Skeletal muscle cell (primary cell): ENCODE data around the gene AKNAD1.
"Not testable (repeated sequence)": the region's sequence is repeated elsewhere in the genome, so short reads cannot be mapped to it uniquely, and the experiment has no call there.

ENCODE experiments used
- DNase-seq: peaks from one replicate; pipeline ENCODE4 v3.0.0-alpha.2; 2010; ENCODE audit warnings: low read depth
- H3K4me3 ChIP-seq: 2 replicates; pipeline ENCODE4 v1.5.1; 2011; ENCODE audit warnings: low read depth, mild to moderate bottlenecking, control low read depth, low read length, moderate library complexity

AKNAD1 gene, protein sequence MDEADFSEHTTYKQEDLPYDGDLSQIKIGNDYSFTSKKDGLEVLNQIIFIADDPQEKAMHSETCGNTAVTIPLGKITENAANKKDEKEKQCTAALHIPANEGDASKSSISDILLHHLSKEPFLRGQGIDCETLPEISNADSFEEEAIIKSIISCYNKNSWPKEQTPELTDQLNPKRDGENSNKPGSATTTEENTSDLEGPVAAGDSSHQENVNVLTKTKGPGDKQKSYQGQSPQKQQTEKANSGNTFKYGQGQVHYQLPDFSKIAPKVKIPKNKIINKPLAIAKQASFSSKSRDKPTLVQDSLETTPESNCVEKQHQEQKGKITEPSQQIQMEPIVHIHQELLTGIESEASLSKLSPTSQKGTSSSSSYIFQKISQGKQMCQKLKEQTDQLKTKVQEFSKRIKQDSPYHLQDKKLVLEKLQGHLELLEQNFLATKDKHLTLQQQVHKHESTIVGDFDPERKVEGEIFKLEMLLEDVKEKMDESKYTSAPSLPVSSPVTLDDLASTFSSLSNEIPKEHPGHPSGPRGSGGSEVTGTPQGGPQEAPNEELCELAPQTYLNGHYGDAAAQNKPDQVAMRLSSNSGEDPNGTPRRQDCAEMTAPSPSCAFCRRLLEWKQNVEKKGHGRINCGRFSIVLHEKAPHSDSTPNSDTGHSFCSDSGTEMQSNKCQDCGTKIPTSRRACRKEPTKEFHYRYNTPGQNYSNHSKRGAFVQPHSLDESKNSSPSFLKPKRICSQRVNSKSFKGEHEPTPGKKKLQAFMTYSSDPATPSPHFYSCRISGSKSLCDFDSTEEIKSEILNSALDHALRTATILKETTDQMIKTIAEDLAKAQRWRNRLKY

DNA sequence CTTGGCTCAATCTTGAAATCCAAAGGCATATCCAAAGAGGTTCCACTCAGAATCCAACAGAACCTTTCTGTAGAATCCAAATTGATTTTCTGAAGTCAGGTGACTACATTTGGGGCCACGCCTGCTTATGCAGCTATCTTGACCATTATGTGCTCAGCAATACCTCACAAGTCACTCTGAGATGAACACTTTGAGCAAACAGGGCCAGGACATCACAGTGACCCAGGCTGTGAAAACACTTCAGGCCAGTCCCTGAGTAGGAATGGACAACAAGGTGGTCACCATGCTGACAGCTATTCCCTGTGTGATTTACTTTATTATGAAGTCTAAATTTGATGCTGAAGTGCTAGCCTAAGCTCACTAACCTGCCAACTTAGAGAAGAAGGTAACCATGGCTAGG is at the start of gene AKNAD1:
TSS of gene AKNAD1 (minus strand) at position 101 of the 400 bp plus-strand sequence. CDS start 4,430 bp downstream, outside the sequence.
- DNase-seq, result no peak
- no peak within 1 kb of the TSS for H3K4me3 ChIP-seq

DNA sequence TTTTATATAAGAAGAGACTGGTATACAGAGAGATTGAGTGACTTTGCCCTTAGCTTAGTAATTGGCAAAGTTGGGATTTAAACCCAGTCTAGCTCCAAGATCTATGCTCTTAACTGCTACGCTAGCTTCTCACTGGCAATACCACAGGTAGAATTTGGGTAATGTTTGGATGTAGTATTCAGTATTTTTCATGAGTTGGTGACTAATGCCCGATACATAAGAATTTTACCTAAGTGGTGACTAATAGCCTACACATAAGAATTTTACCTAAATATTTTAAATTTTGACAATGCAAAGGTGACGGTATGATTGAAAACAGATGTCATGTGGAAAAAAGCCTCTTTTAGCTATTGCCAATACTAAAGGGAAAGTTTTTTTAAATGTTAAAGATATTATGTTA is 44.2 kb upstream of the AKNAD1 start:
- DNase-seq, result no peak
- no peak overlapping the region for H3K4me3 ChIP-seq

DNA sequence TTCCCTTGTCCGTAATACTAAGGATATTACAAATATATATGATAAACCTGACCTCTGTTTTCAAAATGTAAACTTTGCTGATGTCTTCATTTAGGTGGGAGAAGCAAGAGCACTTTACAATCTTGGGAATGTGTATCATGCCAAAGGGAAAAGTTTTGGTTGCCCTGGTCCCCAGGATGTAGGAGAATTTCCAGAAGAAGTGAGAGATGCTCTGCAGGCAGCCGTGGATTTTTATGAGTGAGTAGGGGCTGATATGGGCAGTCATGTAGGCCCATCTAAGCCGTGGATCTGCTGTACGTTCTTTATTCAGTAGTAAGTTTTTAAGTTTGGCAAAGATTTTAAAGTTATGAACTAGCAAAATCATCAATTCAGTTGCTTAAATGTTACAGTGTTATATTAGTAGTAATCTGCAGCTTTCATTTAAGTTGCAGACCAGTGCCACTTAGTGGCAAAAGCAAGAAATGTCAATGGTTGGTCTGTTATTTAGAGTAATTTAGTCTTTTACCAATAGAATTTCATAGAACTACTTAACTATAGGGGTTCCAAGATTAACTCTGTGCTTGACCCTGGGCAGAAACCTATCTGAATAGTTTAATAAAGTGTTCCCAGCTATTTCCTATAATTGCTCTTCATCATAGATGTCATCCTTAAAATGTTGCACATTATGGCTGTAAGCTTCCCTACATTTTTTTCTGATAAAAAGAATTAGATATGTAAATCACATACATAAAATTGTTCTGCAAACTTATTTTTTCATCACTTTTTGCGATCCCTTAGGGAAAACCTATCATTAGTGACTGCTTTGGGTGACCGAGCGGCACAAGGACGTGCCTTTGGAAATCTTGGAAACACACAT is 41.2 kb upstream of the AKNAD1 start:
- DNase-seq, result no peak
- no peak overlapping the region for H3K4me3 ChIP-seq

DNA sequence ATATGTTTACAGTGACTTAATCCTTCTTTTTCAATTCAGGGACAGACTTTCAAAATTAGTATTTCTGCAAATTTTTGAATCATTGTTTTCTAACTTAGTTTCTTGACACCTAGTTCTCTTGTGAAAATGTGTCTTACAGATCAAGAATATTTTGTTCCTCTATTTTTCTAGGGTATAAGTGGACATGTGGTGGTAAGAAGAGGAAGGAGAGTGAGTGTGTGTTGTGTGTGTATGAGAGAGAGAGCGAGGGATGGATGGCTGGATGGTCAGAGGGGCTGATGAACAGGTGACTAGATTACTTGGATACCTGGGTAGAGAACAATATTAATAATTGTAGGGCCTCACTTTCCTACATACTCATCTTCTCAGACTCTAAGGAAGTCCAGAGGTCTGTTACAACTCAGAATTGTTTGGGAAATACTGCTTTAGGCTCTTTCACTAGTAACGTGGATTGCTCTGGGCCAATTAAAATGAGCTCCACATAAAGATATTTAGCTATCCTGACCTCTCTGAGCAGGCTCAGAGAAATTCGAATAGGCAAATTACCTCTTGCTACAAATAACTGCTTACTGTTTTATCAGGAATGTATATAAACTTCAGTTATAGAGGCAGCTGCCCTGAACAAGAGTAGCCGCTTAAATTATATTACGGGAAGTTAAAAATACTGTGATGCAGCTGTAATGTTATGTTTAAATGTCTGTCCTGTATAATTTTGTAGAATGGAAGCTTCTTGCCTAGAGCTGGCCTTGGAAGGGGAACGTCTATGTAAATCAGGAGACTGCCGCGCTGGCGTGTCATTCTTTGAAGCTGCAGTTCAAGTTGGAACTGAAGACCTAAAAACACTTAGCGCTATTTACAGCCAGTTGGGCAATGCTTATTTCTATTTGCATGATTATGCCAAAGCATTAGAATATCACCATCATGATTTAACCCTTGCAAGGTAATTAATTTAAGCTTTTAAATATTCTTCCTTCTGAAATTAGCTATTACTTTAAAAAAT is 39.6 kb upstream of the AKNAD1 start:
- no peak for DNase-seq
- no peak overlapping the region for H3K4me3 ChIP-seq

DNA sequence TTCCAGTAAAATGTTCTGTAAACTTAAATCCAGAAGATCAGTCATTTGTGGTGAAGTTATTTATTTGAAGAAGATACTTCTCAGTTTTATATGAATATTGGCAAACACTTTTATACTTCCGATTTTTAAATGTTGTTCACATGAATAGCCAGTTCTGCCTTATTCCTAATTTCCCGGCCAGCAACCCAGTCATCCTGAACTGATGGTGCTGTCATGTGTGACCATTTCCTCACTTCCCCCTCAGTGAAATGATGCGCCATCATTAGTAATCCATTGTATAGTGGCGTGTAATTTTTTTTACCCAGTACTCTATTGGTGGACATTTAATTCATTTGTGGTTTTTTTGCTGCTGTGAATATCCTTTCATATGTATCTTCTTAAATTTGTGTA is 36.2 kb upstream of the AKNAD1 start:
- no peak overlapping the region for H3K4me3 ChIP-seq
- no peak for DNase-seq

DNA sequence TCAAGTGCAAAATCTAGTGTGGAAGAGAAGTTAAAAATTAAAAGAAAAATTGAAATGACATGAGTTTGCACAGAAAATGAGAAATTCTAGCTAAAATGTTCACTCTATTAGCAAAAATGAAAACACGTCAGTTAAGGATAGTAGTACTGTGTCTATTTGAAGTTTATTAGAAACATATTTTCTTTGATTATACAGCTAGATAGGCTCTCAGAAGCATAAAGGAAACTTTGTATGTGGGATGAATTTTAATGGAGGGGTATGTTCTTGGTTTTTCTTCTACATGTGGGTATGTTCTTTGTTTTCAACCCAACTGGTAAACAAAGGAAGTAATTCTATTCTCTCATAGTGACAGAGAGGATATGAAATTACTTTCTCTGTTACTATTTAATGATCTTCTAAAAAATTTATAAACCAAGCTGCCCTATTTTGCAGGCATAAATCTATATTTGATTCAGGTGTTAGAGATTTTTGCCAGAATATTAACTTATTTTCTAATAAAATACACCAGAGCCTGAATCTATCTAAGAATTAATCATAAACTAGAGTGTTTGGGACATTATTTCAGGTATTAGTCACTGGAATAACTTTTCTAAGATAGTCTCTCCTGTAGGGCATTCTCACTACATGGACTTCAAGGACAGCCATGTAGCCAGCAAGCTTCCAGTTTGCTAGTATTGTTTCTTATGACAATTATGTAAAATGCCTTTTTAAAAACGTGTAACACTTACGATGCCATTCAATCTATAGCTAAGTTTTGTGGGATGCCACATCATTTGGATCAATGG is 35.7 kb upstream of the AKNAD1 start:
- DNase-seq, result no peak
- no peak overlapping the region for H3K4me3 ChIP-seq

DNA sequence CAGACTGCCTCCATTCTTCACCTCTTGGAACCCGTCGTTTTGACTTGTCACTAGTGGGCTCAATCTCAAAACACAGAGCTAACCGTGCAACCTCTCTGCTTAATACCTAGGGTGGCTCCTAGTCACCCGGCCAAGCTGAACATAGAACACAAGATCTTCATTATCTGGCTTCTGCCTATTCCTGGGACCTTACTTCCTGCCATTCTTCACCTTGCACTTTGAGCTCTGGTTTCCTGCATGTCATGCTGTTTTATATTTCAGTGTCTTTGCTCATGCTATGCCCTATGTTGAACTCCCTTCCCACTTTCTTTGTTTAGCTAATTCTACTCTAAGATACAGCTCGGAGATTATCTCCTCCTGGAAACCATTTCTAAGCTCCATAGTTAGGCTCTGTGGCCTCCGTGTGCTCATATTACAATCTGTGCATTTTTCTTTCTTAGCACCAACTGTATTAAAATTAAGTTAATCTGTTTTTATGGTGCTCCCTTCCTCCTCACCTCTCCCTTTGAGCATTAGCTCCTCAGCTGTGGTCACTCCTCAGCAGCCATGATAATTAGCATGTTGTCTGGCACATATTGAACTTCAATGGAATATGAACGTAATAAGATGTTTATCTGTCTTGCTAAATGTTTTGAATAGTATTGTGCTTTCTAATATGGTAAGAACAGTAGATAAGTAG is 33.0 kb upstream of the AKNAD1 start:
- DNase-seq, result no peak

DNA sequence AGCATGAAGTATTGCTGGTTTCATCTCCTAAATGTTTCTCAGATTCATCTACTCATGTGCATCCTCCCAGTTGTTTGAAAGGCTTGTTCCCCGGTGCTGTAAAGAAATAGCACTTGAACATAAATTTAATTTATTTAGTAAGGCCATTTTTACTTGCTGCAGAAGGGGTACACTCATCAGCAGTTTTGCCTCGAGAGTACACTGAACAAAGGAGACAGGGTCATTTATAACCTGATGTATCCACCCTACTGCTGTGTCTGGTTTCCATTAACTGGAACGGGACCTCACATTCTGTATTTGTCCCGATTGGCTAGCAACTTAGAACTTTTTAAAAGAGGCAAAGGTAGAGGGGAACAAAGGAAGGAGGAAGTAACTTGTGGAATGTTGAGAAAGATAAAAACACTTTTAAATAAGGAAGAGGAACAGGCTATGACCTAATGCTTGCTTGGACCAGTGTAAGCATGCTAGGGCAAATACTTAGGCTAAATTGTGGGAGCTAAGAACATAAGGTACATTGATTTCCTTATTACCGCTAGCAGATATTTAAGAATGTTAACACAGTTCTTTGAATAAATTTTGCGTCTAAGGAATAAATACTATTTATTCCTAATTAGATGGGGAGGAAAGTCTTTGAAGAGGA is 32.2 kb upstream of the AKNAD1 start:
- DNase-seq, H3K4me3 ChIP-seq: not testable (repeated sequence)

More for the DNA sequence above, 33.0 kb upstream of the AKNAD1 start:
- no peak overlapping the region for H3K4me3 ChIP-seq

DNA sequence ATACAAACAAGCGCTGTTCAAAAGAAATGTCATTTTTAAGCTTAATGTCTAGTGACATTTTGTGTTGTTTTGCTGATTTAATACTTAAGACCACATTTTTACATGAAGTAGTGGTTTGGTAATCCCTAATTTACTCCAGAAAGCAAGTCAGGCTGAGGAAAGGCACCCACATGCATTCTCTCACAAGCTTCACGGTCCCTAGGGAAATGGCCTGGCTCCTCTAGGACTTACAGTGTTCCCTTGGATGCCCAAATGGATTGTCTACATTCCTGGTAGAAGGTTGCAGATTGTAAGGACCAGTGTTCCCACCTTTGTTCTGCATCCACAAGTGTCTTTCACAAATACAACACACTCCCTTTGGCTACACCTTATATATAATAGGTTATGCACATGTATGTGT is 29.4 kb upstream of the AKNAD1 start:
- no peak overlapping the region for H3K4me3 ChIP-seq
- no peak for DNase-seq

DNA sequence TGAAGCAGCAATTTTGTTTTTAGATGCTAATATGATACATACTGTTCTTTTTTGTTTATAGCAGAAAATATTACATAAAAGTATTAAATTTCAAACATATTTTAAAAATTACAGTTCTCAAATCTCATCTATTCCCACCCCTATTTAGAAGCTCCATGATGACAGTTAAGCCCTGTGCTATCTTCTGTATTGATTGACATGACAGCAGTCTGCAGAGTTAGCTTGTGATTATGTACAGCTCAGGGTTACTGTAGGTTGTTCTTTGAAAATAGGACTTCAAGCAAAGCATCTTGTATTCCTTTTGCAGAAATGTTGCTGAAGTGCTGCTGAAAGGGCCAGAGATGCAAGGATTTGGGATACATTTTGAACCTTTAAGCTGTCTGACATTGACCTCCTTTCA is 28.1 kb upstream of the AKNAD1 start:
- no peak for DNase-seq
- no peak overlapping the region for H3K4me3 ChIP-seq

DNA sequence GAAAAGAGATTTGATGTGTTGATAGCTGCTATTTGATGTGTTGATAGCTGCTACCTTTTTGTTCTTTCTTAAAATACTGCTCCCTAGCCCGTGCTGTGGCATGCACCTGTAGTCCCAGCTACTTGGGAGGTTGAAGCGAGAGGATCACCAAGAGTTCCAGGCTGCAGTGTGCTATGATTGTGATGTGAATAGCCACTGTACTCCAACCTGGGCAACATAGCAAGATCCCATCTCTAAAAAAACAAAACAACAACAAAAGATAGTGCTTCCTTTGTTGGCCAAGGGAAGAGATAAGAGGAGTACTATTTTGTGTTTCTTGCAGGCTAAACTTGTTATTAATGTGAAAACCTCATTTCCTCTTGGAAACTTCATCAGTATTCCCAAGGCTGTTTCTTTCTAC is 25.9 kb upstream of the AKNAD1 start:
- DNase-seq, result no peak

DNA sequence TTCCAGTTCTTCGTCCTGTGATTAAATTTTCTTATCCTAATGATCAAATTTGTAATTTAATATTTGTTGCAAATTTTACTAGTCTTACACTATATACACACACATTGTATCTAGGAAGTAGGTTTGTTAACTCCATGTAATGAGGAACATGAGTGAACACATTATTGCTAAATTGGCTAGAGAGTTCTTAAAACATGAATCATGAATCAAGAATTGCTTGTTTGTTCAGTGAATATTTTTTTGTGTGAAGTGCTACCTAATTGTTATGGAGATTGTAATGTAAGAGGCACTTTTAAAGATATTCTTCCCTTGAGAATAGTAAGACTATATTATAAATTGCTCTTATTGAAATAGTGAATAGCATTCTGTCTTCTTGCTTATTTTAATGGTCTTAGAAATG is 24.5 kb upstream of the AKNAD1 start:
- no peak overlapping the region for H3K4me3 ChIP-seq
- DNase-seq, result no peak

More for the DNA sequence above, 25.9 kb upstream of the AKNAD1 start:
- no peak overlapping the region for H3K4me3 ChIP-seq

DNA sequence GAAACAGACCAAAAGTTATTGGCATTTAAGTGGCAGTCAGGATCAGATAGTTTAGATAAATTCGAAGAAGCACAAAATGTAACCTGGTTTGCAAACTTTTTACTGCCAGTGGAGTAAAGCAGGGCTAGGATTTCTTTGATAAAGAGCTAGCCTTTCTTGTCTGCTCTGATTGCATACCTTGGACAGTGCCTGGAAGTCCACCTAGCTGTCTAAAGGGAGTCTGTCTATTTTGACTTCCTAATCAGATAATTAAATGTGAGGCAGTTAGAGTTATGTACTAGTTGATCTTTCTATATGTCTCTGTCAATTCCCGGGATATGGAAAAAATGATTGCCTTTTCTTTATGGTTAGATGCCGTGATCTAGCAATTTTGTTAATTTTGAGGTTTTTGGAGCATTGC is 24.0 kb upstream of the AKNAD1 start:
- DNase-seq, result no peak
- no peak overlapping the region for H3K4me3 ChIP-seq

DNA sequence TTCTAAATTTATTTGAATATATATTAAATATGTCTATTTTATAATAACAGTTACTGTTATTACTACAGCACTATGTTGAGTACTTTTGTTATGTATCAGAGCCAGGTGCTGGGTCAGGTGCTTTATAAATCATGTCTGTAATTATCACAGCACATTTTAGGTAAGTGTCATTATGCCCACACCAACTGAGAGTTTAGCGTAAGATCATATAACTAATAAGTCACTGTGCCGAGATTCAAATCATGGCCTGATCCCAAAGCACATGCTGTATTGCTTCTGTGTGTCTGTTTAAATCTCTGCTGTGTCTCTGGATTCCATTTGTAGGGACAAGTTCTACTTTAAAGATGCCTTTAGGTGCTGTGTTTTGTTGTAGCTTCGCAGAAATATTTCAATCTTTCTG is 21.8 kb upstream of the AKNAD1 start:
- peak overlapping the region; percentile 28 for H3K4me3 ChIP-seq
- no peak for DNase-seq

DNA sequence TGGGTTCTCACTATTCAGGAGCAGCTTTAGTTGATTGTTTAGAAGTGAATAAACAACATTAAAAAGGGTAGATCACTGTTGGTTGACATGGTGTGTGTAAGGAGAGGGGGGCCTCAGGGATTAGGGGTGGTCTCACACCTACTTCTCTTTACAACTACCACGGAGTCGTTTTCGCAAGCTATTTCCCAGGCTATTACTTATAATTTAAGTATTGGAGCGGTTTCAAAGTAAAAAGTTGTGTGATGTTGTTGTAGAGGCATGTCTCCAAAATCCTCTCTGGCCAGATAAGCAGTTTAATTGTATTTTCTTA is 21.2 kb upstream of the AKNAD1 start:
- DNase-seq, result no peak
- peak overlapping the region; percentile 87 for H3K4me3 ChIP-seq

DNA sequence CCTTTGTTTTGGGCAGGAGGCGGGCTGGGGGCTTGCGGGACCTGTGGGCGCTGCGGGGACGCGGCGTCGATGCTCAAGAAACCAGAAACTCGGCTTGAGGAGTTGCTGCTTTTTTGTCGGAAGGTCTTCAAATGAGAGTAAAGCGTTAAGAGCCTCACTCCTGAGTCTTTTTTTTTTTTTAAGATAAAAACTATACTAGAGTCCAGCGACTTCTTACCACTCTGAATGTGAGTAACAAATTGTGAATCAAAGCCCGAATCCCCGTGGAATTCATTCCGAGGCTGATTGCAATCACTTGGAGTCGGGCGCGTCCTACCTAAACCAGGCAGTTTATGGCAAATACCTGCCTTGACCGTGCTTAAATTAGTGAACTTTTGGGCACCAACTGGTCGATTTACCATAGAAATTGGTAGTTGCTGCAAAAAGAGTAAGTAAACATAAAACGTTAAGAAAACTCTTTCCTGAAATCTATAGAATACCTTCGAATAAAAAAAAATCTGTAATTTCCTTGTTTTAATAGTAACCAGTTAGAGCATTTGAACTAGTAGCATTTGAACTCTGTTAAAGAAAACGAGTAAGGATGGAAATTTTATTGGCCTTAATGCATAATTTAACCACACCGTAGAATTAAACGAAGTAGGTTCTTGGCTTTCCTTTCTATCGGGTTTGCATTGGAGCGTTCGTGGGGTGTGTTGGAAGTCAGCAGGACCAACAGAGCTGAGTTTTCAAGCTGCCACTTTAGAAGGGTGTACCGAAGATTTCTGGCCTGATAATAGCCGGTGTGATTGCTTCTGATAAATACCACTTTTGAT is 20.7 kb upstream of the AKNAD1 start:
- peak overlapping the region; percentile 87 for H3K4me3 ChIP-seq
- no peak for DNase-seq
